Upper lobe of right lung (tissue), 1 donor: ENCODE measurements around the gene ABHD2. TPM values are rescaled to one million over a fixed set of nuclear protein-coding genes. Genes with fewer than 3 reads are reported as not detected.

ENCODE experiments used
- ATAC-seq: fragments of 200-7000 bp; cut with Tn5 transposase; one replicate; pipeline ENCODE4 v1.9.1; 2020; ENCODE audit warnings: mild to moderate bottlenecking, moderate library complexity
- DNase-seq: peaks from one replicate; pipeline ENCODE4 v3.0.0-alpha.2; 2020
- H3K27ac ChIP-seq: fragments of 200-600 bp; one replicate; pipeline ENCODE4 v1.8.0; 2022
- H3K27me3 ChIP-seq: fragments of 200-600 bp; one replicate; pipeline ENCODE4 v1.8.0; 2022; ENCODE audit warnings: mild to moderate bottlenecking
- H3K36me3 ChIP-seq: fragments of 200-600 bp; one replicate; pipeline ENCODE4 v1.8.0; 2022
- H3K4me1 ChIP-seq: fragments of 200-600 bp; one replicate; pipeline ENCODE4 v1.8.0; 2022
- H3K4me3 ChIP-seq: fragments of 200-600 bp; one replicate; pipeline ENCODE4 v1.8.0; 2022; ENCODE audit warnings: mild to moderate bottlenecking
- H3K9me3 ChIP-seq: fragments of 200-600 bp; one replicate; pipeline ENCODE4 v1.8.0; 2022
- intact Hi-C: fragments of 100-400 bp; cut with DNase I; formaldehyde crosslinking; loops from one replicate; pipeline ENCODE4 v1.11.0; 2022
- total RNA-seq: library from RNA; stranded (reverse); fragmentation: NEBNext Ultra II Directional; extraction: Animal tissue kit (Norgen Biotek cat#: 25700); gene quantifications from one replicate; pipeline ENCODE4 v1.2.1, GENCODE V29; 2021
- TF ChIP-seq, protein P1 (sequence below): fragments of 200-600 bp; IDR thresholded peaks from one replicate; pipeline ENCODE4 v1.8.0; 2022; ENCODE audit warnings: antibody characterized with exemption
- donor health status: DM: no; HTN: yes; CAD: no; lungs with severe emphysema.

The ABHD2 gene
- total RNA-seq, 1 donor from 2014 or later, result 182 TPM

DNA sequence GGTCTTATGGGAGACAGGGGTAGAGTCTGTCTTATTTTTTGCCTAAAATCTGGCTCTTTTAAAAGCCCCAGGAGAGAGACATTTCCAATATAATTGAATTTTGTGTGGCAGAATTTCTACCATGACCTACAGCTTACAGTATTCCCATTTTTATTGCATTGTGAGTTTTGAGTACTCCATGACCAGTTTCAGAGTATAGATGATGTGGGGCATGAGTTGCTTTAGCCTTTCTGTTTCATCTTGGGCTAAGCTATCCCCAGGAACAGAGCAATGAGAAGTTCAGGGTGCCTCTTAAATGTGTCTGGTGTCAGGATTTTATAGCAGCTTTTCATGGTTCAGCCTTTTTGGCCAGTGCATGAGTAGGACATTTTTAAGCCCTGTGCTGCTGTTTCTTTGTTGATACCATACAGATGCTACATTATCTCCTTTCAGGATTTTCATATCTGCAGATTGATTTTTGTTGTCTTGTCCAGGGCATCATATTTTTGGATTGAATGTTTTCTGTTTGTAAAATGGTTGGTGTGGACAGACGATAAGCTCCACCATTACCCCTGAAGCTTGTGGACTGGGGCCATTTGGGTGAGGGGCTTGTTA lies 3.5 kb downstream of the ABHD2 start:
- TF ChIP-seq, protein P1, sequence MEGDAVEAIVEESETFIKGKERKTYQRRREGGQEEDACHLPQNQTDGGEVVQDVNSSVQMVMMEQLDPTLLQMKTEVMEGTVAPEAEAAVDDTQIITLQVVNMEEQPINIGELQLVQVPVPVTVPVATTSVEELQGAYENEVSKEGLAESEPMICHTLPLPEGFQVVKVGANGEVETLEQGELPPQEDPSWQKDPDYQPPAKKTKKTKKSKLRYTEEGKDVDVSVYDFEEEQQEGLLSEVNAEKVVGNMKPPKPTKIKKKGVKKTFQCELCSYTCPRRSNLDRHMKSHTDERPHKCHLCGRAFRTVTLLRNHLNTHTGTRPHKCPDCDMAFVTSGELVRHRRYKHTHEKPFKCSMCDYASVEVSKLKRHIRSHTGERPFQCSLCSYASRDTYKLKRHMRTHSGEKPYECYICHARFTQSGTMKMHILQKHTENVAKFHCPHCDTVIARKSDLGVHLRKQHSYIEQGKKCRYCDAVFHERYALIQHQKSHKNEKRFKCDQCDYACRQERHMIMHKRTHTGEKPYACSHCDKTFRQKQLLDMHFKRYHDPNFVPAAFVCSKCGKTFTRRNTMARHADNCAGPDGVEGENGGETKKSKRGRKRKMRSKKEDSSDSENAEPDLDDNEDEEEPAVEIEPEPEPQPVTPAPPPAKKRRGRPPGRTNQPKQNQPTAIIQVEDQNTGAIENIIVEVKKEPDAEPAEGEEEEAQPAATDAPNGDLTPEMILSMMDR, result no peak
- intact Hi-C loops, result no loop called here
- Histone ChIP-seq H3K4me3 (peak overlapping the region; percentile 86), H3K27me3 (no peaks in the 10 kb centered on the region), H3K9me3 (no peaks in the 10 kb centered on the region), H3K4me1 (peaks cover 72% of the 10 kb centered on the region), H3K36me3 (no peaks in the 10 kb centered on the region), H3K27ac (peak overlapping the region; percentile 94)
- ATAC-seq, result no peak
- DNase-seq, result no peak

DNA sequence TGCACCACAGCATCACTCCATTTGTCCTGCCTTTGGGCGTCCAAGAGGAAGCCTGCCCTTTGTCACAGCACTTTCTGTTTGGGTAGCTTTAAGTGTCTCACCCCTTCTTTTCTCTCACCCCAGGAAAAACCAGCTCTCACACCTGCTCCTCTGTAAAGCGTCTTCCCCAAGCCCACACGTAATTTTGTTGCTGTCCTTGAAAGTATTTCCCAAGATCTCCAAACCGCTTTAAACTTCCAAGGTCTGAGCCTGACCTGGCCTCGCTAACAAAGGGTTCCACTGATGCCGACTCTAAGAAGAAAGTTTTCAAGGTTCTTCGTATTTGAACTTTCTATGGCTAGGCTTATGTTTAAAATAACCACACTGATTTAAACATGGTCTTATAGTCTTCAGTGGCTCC lies 5.3 kb downstream of the ABHD2 start:
- TF ChIP-seq, protein P1, result no peak
- intact Hi-C loops, result no loop called here

DNA sequence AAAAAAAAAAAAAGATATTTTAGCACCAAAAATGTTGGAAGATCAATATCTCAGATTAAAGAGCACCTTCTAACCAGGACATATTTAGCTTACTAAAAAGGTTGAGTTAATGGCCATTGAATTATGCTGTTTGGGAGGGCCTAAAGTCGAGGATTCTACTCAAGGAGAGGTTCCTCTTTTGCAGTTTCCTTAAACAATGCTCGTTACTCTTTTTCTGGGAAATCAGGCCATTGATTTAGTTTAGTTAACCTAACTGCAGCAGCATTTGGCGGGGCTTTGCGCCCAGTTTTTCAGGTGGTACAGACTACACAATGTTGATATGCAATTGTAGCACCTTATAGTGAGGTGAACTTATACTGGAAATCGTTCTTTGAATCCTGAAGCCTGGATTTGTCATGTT lies 6.8 kb downstream of the ABHD2 start:
- Histone ChIP-seq H3K4me3 (no peak overlapping the region), H3K27me3 (no peaks in the 10 kb centered on the region), H3K27ac (peak overlapping the region; percentile 94), H3K4me1 (peaks cover 74% of the 10 kb centered on the region), H3K36me3 (no peaks in the 10 kb centered on the region), H3K9me3 (no peaks in the 10 kb centered on the region)
- TF ChIP-seq, protein P1, result no peak
- intact Hi-C loops, result no loop called here
- DNase-seq (no peak), ATAC-seq (no peak)

More for the DNA sequence above, 5.3 kb downstream of the ABHD2 start:
- Histone ChIP-seq H3K36me3 (no peaks in the 10 kb centered on the region), H3K4me3 (no peak overlapping the region), H3K9me3 (no peaks in the 10 kb centered on the region), H3K27me3 (no peaks in the 10 kb centered on the region), H3K4me1 (peaks cover 83% of the 10 kb centered on the region), H3K27ac (peak overlapping the region; percentile 94)
- ATAC-seq (no peak), DNase-seq (no peak)

DNA sequence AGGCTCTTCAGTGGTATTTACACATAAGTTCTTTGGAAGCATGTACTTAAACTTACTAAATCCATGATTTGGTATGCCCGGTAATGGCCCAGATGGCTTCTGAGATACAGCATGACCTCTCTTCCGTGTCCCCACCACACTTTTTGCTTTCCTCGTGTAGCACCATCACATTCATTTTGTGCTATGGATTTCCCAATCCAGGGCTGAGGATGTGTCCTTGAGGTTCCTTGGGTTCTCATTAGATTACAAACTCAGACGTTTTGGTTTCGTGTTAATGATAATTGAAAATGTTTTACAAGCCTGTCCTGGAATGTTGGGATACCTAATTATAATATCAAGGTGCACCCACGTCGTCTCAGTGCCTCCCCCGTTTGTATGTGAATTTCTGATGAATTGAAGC lies 7.3 kb downstream of the ABHD2 start:
- intact Hi-C loops, result no loop called here
- no peak for ATAC-seq
- peak overlapping the region; percentile 11 for H3K27ac ChIP-seq

DNA sequence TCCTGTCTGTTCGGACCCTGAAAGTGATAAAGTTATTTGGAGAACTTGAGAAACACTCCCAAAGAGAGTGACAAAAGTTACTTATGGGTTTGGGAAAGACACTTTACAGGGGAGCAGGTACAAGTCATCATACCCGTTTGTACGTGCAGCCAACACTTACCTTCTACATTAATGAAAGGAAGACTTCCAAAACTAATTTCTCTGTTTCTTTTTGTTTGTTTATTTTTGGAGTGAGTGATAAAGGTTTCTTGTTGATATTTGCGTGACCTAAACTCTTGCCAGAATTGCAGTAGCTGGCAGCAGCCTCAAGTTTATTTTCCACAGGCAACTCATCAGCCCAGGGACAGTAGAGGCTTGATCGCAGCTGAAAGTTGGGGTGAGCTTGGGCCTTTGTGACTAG lies 8.4 kb downstream of the ABHD2 start:
- Histone ChIP-seq H3K27me3 (no peaks in the 10 kb centered on the region), H3K36me3 (no peaks in the 10 kb centered on the region), H3K9me3 (no peaks in the 10 kb centered on the region), H3K4me3 (no peak overlapping the region), H3K27ac (peak overlapping the region; percentile 7), H3K4me1 (peaks cover 70% of the 10 kb centered on the region)
- intact Hi-C loops, result no loop called here
- ATAC-seq (no peak), DNase-seq (no peak)
- TF ChIP-seq, protein P1, result no peak

More for the DNA sequence above, 7.3 kb downstream of the ABHD2 start:
- Histone ChIP-seq H3K4me3 (no peak overlapping the region), H3K27me3 (no peaks in the 10 kb centered on the region), H3K4me1 (peaks cover 69% of the 10 kb centered on the region), H3K36me3 (no peaks in the 10 kb centered on the region), H3K9me3 (no peaks in the 10 kb centered on the region)
- TF ChIP-seq, protein P1, result no peak
- no peak for DNase-seq

DNA sequence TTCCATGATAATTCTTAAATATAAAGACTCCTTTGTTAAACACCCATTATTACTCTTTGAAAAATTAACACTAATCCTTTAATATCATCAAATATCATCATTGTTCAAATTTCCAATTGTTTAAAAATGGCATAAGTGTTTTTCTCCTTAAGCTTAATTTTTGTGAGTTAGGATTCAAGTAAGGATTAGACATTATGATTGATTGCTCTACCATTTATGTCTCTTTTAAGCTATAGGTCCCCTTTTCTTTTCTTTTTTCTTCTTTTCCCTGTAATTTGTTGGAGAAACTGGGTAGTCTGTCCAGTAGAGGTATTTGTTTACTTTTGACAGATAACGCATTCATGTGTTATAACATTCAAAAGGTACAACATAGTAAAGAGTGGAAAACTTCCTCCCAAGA lies 9.1 kb downstream of the ABHD2 start:
- DNase-seq, result no peak
- Histone ChIP-seq H3K4me3 (no peak overlapping the region), H3K27me3 (no peaks in the 10 kb centered on the region), H3K27ac (peak overlapping the region; percentile 7), H3K36me3 (no peaks in the 10 kb centered on the region), H3K4me1 (peaks cover 70% of the 10 kb centered on the region), H3K9me3 (no peaks in the 10 kb centered on the region)
- no peak for ATAC-seq
- TF ChIP-seq, protein P1, result no peak
- intact Hi-C loops, result no loop called here
